ENCODE results near the gene DNAJB8. TPM values are rescaled to one million over a fixed set of nuclear protein-coding genes. Genes with fewer than 3 reads are reported as not detected.

DNAJB8 gene
- total RNA-seq, 1 donor from 2014 or later, result not detected

GRCh38 chr3:128438488-128439072, 28.1 kb downstream of the DNAJB8 start:
- H3K9ac ChIP-seq (ENCODE audit: low read length), result no peak overlapping the region
- no peaks in the 10 kb centered on the region for H3K79me2 ChIP-seq (ENCODE audit: insufficient read depth, low read length)
- no peaks in the 10 kb centered on the region for H3K9me3 ChIP-seq (ENCODE audit: insufficient read depth, low read depth, low read length)
- peaks cover 26% of the 10 kb centered on the region for H3K27me3 ChIP-seq (ENCODE audit: insufficient read depth, low read length)
- peaks cover 2% of the 10 kb centered on the region for H3K4me1 Mint-ChIP-seq (ENCODE audit: low read depth, unreplicated experiment)
- H3K36me3 Mint-ChIP-seq (ENCODE audit: low read depth, unreplicated experiment), result peaks cover 2% of the 10 kb centered on the region
- H2AFZ ChIP-seq (ENCODE audit: low read depth, low read length), result no peak overlapping the region
- H3K4me2 ChIP-seq (ENCODE audit: low read length), result no peak overlapping the region
- no peak overlapping the region for H3K4me3 ChIP-seq (ENCODE audit: insufficient read depth, low read depth, low read length)
- H3K27ac Mint-ChIP-seq (ENCODE audit: unreplicated experiment), result no peak overlapping the region
- FAIRE-seq (no peak), DNase-seq (ENCODE audit: low read depth) (no peak)
- H4K20me1 ChIP-seq (ENCODE audit: insufficient read depth, low read length), result no peaks in the 10 kb centered on the region
- peaks cover 77% of the 10 kb centered on the region for H3K27me3 Mint-ChIP-seq (ENCODE audit: low read depth, unreplicated experiment)
- no peaks in the 10 kb centered on the region for H3K36me3 ChIP-seq (ENCODE audit: insufficient read depth, low read length)
- no peak overlapping the region for H3K27ac ChIP-seq (ENCODE audit: low read depth, low read length)
- peaks cover 6% of the 10 kb centered on the region for H3K9me3 Mint-ChIP-seq (ENCODE audit: unreplicated experiment)
- H3K4me3 Mint-ChIP-seq (ENCODE audit: unreplicated experiment), result no peak overlapping the region
- no peaks in the 10 kb centered on the region for H3K4me1 ChIP-seq (ENCODE audit: insufficient read depth, low read length)
- TF ChIP-seq CTCF (IDR thresholded peaks at IDR 0.05; ENCODE audit: insufficient read depth, low read depth, low read length) (no peak), EZH2 (IDR thresholded peaks at IDR 0.05; ENCODE audit: insufficient read depth, low read length) (no peak)

- Mint-ChIP-seq H3K4me1 (ENCODE audit: low read depth, unreplicated experiment) (peaks cover 2% of the 10 kb centered on the region), H3K4me3 (ENCODE audit: unreplicated experiment) (no peak overlapping the region), H3K9me3 (ENCODE audit: unreplicated experiment) (peaks cover 5% of the 10 kb centered on the region), H3K27me3 (ENCODE audit: low read depth, unreplicated experiment) (peaks cover 76% of the 10 kb centered on the region), H3K27ac (ENCODE audit: unreplicated experiment) (no peak overlapping the region), H3K36me3 (ENCODE audit: low read depth, unreplicated experiment) (no peaks in the 10 kb centered on the region)
- Histone ChIP-seq H3K4me3 (ENCODE audit: insufficient read depth, low read depth, low read length) (no peak overlapping the region), H3K79me2 (ENCODE audit: insufficient read depth, low read length) (no peaks in the 10 kb centered on the region), H3K9me3 (ENCODE audit: insufficient read depth, low read depth, low read length) (no peaks in the 10 kb centered on the region), H3K4me1 (ENCODE audit: insufficient read depth, low read length) (no peaks in the 10 kb centered on the region), H3K27ac (ENCODE audit: low read depth, low read length) (no peak overlapping the region), H3K36me3 (ENCODE audit: insufficient read depth, low read length) (no peaks in the 10 kb centered on the region), H4K20me1 (ENCODE audit: insufficient read depth, low read length) (no peaks in the 10 kb centered on the region), H3K4me2 (ENCODE audit: low read length) (no peak overlapping the region), H2AFZ (ENCODE audit: low read depth, low read length) (no peak overlapping the region), H3K9ac (ENCODE audit: low read length) (no peak overlapping the region), H3K27me3 (ENCODE audit: insufficient read depth, low read length) (peaks cover 35% of the 10 kb centered on the region)
- FAIRE-seq (no peak), DNase-seq (ENCODE audit: low read depth) (no peak)
- no peak for TF ChIP-seq CTCF (IDR thresholded peaks at IDR 0.05; ENCODE audit: insufficient read depth, low read depth, low read length)
- TF ChIP-seq EZH2 (IDR thresholded peaks at IDR 0.05; ENCODE audit: insufficient read depth, low read length), result no peak
Observed at GRCh38 chr3:128436214-128436613, 30.5 kb downstream of the DNAJB8 start.

GRCh38 chr3:128435561-128435960, 31.1 kb downstream of the DNAJB8 start:
- Mint-ChIP-seq H3K4me1 (ENCODE audit: low read depth, unreplicated experiment) (peaks cover 2% of the 10 kb centered on the region), H3K36me3 (ENCODE audit: low read depth, unreplicated experiment) (no peaks in the 10 kb centered on the region), H3K9me3 (ENCODE audit: unreplicated experiment) (peaks cover 5% of the 10 kb centered on the region), H3K27ac (ENCODE audit: unreplicated experiment) (no peak overlapping the region), H3K27me3 (ENCODE audit: low read depth, unreplicated experiment) (peaks cover 77% of the 10 kb centered on the region), H3K4me3 (ENCODE audit: unreplicated experiment) (no peak overlapping the region)
- no peak overlapping the region for H3K9ac ChIP-seq (ENCODE audit: low read length)
- H3K4me3 ChIP-seq (ENCODE audit: insufficient read depth, low read depth, low read length), result no peak overlapping the region
- no peak overlapping the region for H3K4me2 ChIP-seq (ENCODE audit: low read length)
- no peak for TF ChIP-seq EZH2 (IDR thresholded peaks at IDR 0.05; ENCODE audit: insufficient read depth, low read length)
- TF ChIP-seq CTCF (IDR thresholded peaks at IDR 0.05; ENCODE audit: insufficient read depth, low read depth, low read length), result no peak
- peaks cover 41% of the 10 kb centered on the region for H3K27me3 ChIP-seq (ENCODE audit: insufficient read depth, low read length)
- H3K4me1 ChIP-seq (ENCODE audit: insufficient read depth, low read length), result no peaks in the 10 kb centered on the region
- no peaks in the 10 kb centered on the region for H3K79me2 ChIP-seq (ENCODE audit: insufficient read depth, low read length)
- no peaks in the 10 kb centered on the region for H3K9me3 ChIP-seq (ENCODE audit: insufficient read depth, low read depth, low read length)
- no peak for FAIRE-seq
- DNase-seq (ENCODE audit: low read depth), result no peak
- H3K36me3 ChIP-seq (ENCODE audit: insufficient read depth, low read length), result no peaks in the 10 kb centered on the region
- no peak overlapping the region for H3K27ac ChIP-seq (ENCODE audit: low read depth, low read length)
- no peak overlapping the region for H2AFZ ChIP-seq (ENCODE audit: low read depth, low read length)
- no peaks in the 10 kb centered on the region for H4K20me1 ChIP-seq (ENCODE audit: insufficient read depth, low read length)
